Neural crest cell (in vitro differentiated cells): ENCODE measurements around the gene PDXP. TPM values are rescaled to one million over a fixed set of nuclear protein-coding genes. Genes with fewer than 3 reads are reported as not detected.

Experiments used
- DNase-seq: peaks from one replicate; pipeline ENCODE4 v3.0.0; 2021; ENCODE audit warnings: low read depth, mixed read lengths, low spot score
- H3K27ac Mint-ChIP-seq: one replicate; pipeline ENCODE4 v1.8.0; 2021; ENCODE audit warnings: mild to moderate bottlenecking, mixed read lengths; ENCODE audit not compliant: unreplicated experiment
- H3K27me3 Mint-ChIP-seq: 2 replicates; pipeline ENCODE4 v1.8.0; 2021; ENCODE audit warnings: low read depth, mild to moderate bottlenecking, mixed read lengths
- H3K36me3 Mint-ChIP-seq: 2 replicates; pipeline ENCODE4 v1.8.0; 2021; ENCODE audit warnings: low read depth, mild to moderate bottlenecking, mixed read lengths
- H3K4me1 Mint-ChIP-seq: 2 replicates; pipeline ENCODE4 v1.8.0; 2021; ENCODE audit warnings: mixed read lengths
- H3K4me3 Mint-ChIP-seq: one replicate; pipeline ENCODE4 v1.8.0; 2021; ENCODE audit warnings: mild to moderate bottlenecking, mixed read lengths
- H3K9me3 Mint-ChIP-seq: 2 replicates; pipeline ENCODE4 v1.8.0; 2021; ENCODE audit warnings: mixed read lengths
- total RNA-seq: library from RNA; stranded (reverse); gene quantifications from 2 replicates; pipeline ENCODE4 v1.2.1, GENCODE V29; 2021
- TF ChIP-seq, protein P1 (sequence below): fragments of 200-600 bp; sonication (generic); conservative IDR thresholded peaks from 2 replicates; pipeline ENCODE4 v1.5.0; 2021; ENCODE audit warnings: antibody characterized with exemption, mild to moderate bottlenecking

The PDXP gene
- total RNA-seq, 1 donor from 2014 or later: 51.5 TPM

GRCh38 chr22:37677493-37677974, 19.0 kb downstream of the PDXP start:
- Mint-ChIP-seq H3K27me3 (peaks cover 5% of the 10 kb centered on the region), H3K36me3 (no peaks in the 10 kb centered on the region), H3K4me1 (peaks cover 14% of the 10 kb centered on the region), H3K4me3 (peak overlapping the region; percentile 82), H3K27ac (no peak overlapping the region), H3K9me3 (no peaks in the 10 kb centered on the region)
- no peak for DNase-seq
- TF ChIP-seq, protein P1, sequence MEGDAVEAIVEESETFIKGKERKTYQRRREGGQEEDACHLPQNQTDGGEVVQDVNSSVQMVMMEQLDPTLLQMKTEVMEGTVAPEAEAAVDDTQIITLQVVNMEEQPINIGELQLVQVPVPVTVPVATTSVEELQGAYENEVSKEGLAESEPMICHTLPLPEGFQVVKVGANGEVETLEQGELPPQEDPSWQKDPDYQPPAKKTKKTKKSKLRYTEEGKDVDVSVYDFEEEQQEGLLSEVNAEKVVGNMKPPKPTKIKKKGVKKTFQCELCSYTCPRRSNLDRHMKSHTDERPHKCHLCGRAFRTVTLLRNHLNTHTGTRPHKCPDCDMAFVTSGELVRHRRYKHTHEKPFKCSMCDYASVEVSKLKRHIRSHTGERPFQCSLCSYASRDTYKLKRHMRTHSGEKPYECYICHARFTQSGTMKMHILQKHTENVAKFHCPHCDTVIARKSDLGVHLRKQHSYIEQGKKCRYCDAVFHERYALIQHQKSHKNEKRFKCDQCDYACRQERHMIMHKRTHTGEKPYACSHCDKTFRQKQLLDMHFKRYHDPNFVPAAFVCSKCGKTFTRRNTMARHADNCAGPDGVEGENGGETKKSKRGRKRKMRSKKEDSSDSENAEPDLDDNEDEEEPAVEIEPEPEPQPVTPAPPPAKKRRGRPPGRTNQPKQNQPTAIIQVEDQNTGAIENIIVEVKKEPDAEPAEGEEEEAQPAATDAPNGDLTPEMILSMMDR: no peak

DNA sequence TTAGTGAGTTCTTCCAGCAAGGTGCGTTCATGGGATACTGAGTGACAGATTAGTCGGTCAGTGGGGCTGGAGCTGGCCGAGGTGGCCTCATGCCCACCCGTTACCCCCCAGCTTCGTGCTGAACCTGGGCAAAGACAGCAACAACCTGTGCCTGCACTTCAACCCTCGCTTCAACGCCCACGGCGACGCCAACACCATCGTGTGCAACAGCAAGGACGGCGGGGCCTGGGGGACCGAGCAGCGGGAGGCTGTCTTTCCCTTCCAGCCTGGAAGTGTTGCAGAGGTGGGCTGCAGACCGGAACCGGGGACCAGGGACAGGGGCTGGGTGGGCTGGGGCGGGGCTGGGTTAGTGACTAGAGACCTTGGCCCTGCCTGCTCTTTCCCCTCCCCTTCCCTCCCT, 19.8 kb downstream of the PDXP start:
- Mint-ChIP-seq H3K27ac (no peak overlapping the region), H3K36me3 (no peaks in the 10 kb centered on the region), H3K27me3 (peaks cover 5% of the 10 kb centered on the region), H3K4me1 (peaks cover 14% of the 10 kb centered on the region), H3K9me3 (no peaks in the 10 kb centered on the region), H3K4me3 (no peak overlapping the region)
- DNase-seq: no peak
- TF ChIP-seq, protein P1: no peak

- Mint-ChIP-seq H3K4me3 (peak overlapping the region; percentile 16), H3K36me3 (no peaks in the 10 kb centered on the region), H3K27ac (no peak overlapping the region), H3K9me3 (no peaks in the 10 kb centered on the region), H3K27me3 (peaks cover 5% of the 10 kb centered on the region), H3K4me1 (peaks cover 14% of the 10 kb centered on the region)
- no peak for DNase-seq
- TF ChIP-seq, protein P1: no peak
These were observed 21.1 kb downstream of the PDXP start for GRCh38 chr22:37679670-37680069.

- peaks cover 5% of the 10 kb centered on the region for H3K27me3 Mint-ChIP-seq
- no peak for DNase-seq
- TF ChIP-seq, protein P1: no peak
- H3K9me3 Mint-ChIP-seq: no peaks in the 10 kb centered on the region
- peaks cover 14% of the 10 kb centered on the region for H3K4me1 Mint-ChIP-seq
- H3K36me3 Mint-ChIP-seq: no peaks in the 10 kb centered on the region
- no peak overlapping the region for H3K27ac Mint-ChIP-seq
- peak overlapping the region; percentile 16 for H3K4me3 Mint-ChIP-seq
These were observed 21.8 kb downstream of the PDXP start for GRCh38 chr22:37680191-37680851.

GRCh38 chr22:37681001-37681424, 22.5 kb downstream of the PDXP start:
- H3K9me3 Mint-ChIP-seq: no peaks in the 10 kb centered on the region
- H3K27ac Mint-ChIP-seq: no peak overlapping the region
- peaks cover 16% of the 10 kb centered on the region for H3K4me1 Mint-ChIP-seq
- DNase-seq: no peak
- peak overlapping the region; percentile 29 for H3K4me3 Mint-ChIP-seq
- no peaks in the 10 kb centered on the region for H3K36me3 Mint-ChIP-seq
- TF ChIP-seq, protein P1: no peak
- peaks cover 5% of the 10 kb centered on the region for H3K27me3 Mint-ChIP-seq
